ENCODE data around the gene JCAD. TPM values are rescaled to one million over a fixed set of nuclear protein-coding genes. Genes with fewer than 3 reads are reported as not detected.
A peak's percentile ranks its signal among the peaks of the same experiment; 100 is the strongest.

JCAD gene
- total and polyA plus RNA-seq, 2 of the 8 experiments (the other 6 are each of a cell fraction or from before 2014, with no cell fraction given) = 0.56 to 5.2 TPM

- WGBS, 2 experiments (ENCODE audit: extremely low coverage in 1 of 2, insufficient coverage in 1 of 2, insufficient read length in 1 of 2, insufficient replicate concordance in 2 of 2, low coverage in 1 of 2, low lambda C conversion rate in 2 of 2, missing lambda C conversion rate in 1 of 2) = 38% methylated on average over 16 of the region's 16 CpGs; no CpG with 5 or more reads in 1 of the 2 experiments
- no peak for FAIRE-seq
- H3K27ac ChIP-seq (ENCODE audit: low read depth, low read length) = no peak overlapping the region
- TF ChIP-seq CTCF (IDR thresholded peaks at IDR 0.05; ENCODE audit: control extremely low read depth in 1 of 3, insufficient read depth in 1 of 3, low read depth in 1 of 3, low read length in 3 of 3) (peak; percentile 91 to 99 (median 98)), RAD21 (IDR thresholded peaks at IDR 0.05 in 1 of 2, conservative IDR thresholded peaks at IDR 0.05 in 1 of 2; ENCODE audit: low read depth in 2 of 2, low read length in 2 of 2) (peak; percentile 89 to 92), BRCA1 (IDR thresholded peaks at IDR 0.05; ENCODE audit: low read depth, low read length) (no peak), ATF2 (IDR thresholded peaks at IDR 0.05; ENCODE audit: low read length) (peak; percentile 32; the same call in 1 of the 2 replicates), MAFK (IDR thresholded peaks at IDR 0.05; ENCODE audit: low read depth, low read length) (no peak)
Measured at GRCh38 chr10:30002426-30003266, 56.7 kb downstream of the JCAD start.

More at GRCh38 chr10:30002426-30003266, 56.7 kb downstream of the JCAD start:
- Histone ChIP-seq H4K20me1 (replicated peaks in 1 of 2; ENCODE audit: control insufficient read depth in 1 of 2, insufficient read depth in 2 of 2, low read length in 2 of 2) (peaks cover 0 to 4% of the 10 kb centered on the region in 2 experiments), H3K4me1 (replicated peaks in 1 of 4; ENCODE audit: control insufficient read depth in 3 of 4, insufficient read depth in 4 of 4, low read length in 3 of 4) (0 out of 7 replicates have a peak, but pooled peaks cover 0 to 2% (median 0%) of the 10 kb centered on the region in 4 experiments), H3K4me2 (ENCODE audit: insufficient read depth in 1 of 2, low read depth in 2 of 2, low read length in 2 of 2) (no peak overlapping the region), H3K36me3 (ENCODE audit: control insufficient read depth in 2 of 4, insufficient read depth in 4 of 4, low read length in 3 of 4) (no peaks in the 10 kb centered on the region), H3K4me3 (ENCODE audit: extremely low read depth in 1 of 4, insufficient read depth in 2 of 4, low read depth in 3 of 4, low read length in 4 of 4) (no peak overlapping the region), H4K5ac (ENCODE audit: insufficient read length, low read depth, low read length) (no peak overlapping the region), H3K27me3 (replicated peaks in 1 of 4; ENCODE audit: control insufficient read depth in 3 of 4, extremely low read depth in 1 of 4, insufficient read depth in 3 of 4, low read length in 3 of 4) (no peaks in the 10 kb centered on the region), H2AK5ac (ENCODE audit: low read depth, low read length) (no peak overlapping the region), H3K14ac (ENCODE audit: insufficient read length) (no peak overlapping the region), H3K79me2 (ENCODE audit: control insufficient read depth in 1 of 2, insufficient read depth in 2 of 2, low read length in 2 of 2) (no peaks in the 10 kb centered on the region), H3K18ac (ENCODE audit: extremely low read depth, low read length) (no peak overlapping the region), H4K91ac (replicated peaks; ENCODE audit: insufficient read length, low read length) (no peak overlapping the region), H2BK120ac (replicated peaks; ENCODE audit: low read depth, low read length) (no peak overlapping the region), H2BK12ac (ENCODE audit: low read depth, low read length) (no peak overlapping the region), H3K23ac (ENCODE audit: insufficient read length) (no peak overlapping the region), H3K4ac (replicated peaks; ENCODE audit: insufficient read length, low read depth, low read length) (no peak overlapping the region), H3K23me2 (ENCODE audit: low read depth, low read length) (no peaks in the 10 kb centered on the region), H3K56ac (replicated peaks; ENCODE audit: insufficient read length, low read depth, low read length) (no peak overlapping the region), H4K8ac (ENCODE audit: extremely low read depth, insufficient read depth, low read length) (peak overlapping the region; percentile 89; the same call in 1 of the 2 replicates), H2BK15ac (ENCODE audit: low read length) (no peak overlapping the region), H3K79me1 (ENCODE audit: low read depth, low read length) (no peaks in the 10 kb centered on the region), H3K9ac (replicated peaks in 1 of 4; ENCODE audit: extremely low read depth in 1 of 4, low read depth in 3 of 4, low read length in 3 of 4) (no peak overlapping the region), H2BK20ac (ENCODE audit: low read length) (no peak overlapping the region), H3K9me3 (ENCODE audit: insufficient read depth in 2 of 2, low read depth in 1 of 2, low read length in 1 of 2) (no peaks in the 10 kb centered on the region), H2BK5ac (ENCODE audit: low read depth, low read length) (no peak overlapping the region), H2AFZ (ENCODE audit: low read length) (no peak overlapping the region)
- peak; percentile 80 to 83 for DNase-seq (ENCODE audit: low read depth in 1 of 2, low spot score in 2 of 2)
- CTCF ChIA-PET (ENCODE audit: partially characterized antibody) = interaction anchor here (0.8 to 6.6 kb wide), 24 partner anchors 8 to 335 kb away, joined by 3 to 65 read pairs (median 4); no protein-coding TSS in a partner anchor
- POLR2A ChIA-PET (ENCODE audit: partially characterized antibody) = no interaction called here
